Measurements from ENCODE around the gene SCGB1C2.

SCGB1C2 gene

DNA sequence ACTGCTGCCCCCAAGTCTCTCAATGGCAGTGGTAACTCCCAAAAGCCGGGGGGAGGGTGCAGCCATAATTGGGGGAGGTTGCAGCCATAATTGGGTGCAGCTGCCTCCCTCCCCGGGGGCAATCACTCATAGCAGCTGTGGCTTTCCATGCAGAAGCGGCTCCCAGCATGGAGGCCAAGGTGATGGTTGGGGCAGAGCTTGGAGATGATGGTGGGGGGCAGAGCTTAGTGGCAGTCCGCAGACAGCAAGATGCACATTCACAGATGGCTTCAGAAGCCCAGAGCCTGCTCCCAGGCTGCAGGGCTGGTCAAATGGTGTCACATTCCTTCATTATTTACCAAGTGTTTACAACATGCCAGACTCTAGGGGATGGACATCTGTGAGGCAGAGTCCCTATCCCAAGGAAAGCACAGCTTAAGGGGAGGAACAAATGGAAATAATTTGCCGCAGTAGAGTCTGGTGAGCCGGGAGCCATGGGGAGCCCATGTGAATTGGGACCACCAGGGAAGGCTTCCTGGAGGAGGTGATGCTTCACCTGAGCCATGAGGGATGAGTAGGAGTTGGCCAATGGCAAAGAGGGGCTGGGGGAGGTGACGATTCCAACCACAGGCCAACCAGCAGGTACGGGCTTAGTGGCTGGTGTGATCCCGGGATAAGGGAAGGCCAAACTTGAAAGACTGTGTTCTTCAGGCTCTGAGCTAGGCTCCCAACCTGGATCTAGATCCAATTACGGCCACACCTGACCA, 36.0 kb downstream of the SCGB1C2 start:
- DNase-seq = no peak

DNA sequence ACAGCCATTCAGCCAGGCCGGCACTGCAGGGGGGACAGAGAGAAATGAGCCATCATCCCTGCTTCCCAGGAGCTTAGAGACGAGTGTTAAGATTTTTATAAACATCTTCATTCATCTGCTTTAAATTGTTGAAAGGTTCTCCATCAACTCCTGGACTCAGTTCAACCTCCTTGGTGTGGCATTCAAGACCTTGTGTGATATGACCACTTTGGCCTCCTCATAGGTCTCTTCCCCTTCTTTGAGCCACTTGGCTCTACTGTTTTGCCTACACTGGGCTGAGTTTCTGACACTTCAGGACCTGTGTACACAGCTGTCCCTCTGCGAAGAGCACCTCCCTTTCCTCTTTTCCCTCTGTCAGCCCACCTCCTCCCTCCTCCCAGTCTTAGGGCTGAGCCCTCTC, 39.8 kb downstream of the SCGB1C2 start:
- DNase-seq = no peak

DNA sequence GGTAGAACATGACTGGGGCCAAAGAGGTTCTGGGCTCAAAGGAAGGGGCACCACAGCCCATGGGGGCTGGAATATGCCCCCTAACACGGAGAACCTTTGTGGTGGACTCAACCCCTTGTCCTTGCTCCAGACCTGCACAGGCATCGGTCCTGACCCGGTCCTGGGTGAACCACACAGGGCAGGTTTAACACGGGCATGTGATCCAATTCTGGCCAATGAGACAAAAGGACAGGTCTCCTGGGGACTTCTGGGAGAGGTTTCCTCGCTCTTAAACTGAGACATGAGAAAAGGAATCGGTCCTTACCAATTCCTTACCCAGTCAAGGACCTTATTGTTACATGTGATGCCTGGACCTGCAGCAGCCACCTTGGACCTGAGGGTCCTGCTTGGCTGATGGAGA, 40.4 kb downstream of the SCGB1C2 start:
- no peak for DNase-seq

DNA sequence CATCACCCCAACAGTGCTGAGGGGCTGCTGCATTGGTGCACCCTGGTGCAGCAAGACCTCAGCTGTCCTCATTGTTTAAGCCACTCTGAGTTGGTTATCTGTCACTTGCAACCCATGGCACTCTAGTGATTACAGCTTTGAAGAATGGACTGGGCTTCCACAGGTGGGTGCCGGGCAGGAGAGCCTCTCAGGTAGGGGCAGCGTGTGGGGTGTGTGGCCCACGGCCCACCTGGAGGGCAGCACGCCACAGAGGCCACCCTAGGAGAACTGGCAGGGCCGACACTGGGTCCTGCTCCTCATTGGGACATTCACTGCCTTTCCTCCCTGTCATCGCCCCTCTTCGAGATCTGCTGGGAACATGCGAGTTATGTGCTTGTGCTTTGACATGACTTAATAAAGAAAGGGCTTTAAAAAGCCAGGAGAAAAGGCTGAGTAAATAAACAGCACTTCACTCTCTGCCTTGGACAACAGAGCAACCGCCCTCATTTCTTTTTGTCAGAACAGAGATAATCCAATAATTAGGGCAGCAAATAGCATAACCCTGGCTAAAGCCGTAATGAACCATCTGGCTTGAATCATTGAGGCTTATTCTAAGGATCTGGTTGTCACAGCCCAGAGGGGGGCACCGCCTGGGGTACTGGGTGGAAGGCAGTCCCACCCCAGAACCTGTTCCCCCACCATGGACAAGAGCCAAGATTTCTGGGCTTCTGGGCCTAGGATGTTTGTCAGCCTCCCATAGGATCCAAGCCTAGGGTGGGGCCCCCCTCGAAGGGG, 41.1 kb downstream of the SCGB1C2 start:
- peak; percentile 17 for DNase-seq

DNA sequence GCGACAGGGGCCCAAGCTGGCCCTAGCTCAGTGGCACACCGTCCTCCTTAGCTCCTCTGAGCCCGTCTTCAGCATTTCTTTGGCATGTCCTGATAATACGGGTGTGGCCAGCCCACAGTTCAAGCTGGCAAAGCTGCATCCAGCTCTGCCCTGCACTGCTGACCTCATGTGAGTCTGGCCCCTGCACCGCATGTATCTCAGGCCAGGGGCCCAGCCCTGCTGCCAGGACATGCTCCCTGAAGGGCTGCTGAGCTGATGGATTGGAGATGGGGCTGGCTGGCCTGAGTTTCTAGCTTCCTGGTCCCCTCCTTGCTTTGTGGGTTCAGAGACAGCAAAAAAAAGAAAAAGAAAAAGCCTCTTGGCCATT, 41.7 kb downstream of the SCGB1C2 start:
- no peak for DNase-seq

DNA sequence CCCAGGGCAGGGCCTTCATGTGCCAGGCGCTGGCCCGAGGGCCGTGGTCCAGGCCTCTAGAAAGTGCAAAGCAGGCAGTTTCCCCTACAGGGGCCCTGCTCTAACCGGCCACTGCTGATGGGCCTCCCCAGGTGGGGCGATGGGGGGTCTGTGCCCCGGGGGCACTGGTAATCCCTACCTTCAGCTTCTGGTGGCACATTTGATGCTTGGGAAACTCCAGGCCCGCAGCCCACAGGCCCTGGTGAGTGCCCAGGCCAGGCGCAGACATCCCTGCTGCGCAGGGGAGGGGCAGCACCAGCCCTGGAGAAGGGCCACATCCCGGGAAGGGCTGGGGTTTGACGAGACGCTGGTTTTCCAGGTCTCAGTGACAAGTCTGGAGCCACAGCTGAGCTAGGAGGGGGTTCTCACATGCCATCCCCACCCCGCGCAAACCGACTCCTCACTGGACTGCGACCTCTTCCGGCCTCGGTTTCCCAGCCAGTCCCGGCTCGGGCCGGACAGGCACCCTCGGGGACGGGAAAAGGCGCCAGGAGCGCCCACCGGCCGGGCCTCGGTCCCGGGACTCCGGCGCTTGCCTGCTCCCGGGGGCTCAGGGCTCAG, 42.5 kb downstream of the SCGB1C2 start:
- no peak for DNase-seq

DNA sequence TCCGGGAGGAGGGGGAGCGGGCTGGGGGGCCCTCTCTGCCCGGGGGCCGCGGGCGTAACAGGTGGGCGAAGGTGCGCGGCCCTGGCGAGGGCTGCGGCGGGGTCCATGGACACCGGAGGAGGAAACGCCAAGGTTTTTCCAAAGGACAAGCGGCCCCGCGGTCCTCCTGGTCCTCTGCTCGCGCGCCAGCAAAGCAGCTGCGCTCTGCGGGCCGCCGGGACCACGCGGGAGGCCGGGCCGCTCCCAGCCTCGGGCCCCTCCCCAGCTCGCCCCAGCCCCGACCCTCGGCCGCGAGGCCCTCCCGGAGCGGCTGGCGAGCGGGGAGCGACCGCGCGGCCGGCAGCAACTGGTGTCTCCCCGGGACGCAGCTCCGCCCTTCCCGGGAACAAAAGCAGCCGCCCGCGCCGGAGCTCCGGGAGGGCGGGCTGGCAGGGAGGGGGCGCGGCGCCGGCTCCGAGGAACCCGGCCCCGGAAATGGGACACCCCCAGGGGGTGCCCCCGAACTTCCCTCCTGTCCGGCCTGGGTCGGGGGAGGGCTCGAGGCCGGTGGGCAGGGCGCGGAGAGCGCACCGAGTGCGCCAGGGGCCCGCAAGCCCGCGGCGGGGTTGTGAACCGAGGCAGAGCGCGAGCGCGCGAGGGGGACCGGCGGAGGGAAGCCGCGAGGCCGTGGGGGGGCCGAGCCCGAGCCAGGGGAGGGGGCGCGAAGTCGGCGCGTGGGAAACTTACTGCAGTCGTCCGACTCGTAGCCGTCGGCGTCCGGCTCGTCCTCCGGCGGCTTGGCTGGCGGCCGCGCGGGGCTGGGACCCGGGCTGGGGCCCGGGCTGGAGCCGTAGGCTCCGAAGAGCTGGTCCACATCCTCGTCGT, 43.2 kb downstream of the SCGB1C2 start:
- no peak for DNase-seq

DNA sequence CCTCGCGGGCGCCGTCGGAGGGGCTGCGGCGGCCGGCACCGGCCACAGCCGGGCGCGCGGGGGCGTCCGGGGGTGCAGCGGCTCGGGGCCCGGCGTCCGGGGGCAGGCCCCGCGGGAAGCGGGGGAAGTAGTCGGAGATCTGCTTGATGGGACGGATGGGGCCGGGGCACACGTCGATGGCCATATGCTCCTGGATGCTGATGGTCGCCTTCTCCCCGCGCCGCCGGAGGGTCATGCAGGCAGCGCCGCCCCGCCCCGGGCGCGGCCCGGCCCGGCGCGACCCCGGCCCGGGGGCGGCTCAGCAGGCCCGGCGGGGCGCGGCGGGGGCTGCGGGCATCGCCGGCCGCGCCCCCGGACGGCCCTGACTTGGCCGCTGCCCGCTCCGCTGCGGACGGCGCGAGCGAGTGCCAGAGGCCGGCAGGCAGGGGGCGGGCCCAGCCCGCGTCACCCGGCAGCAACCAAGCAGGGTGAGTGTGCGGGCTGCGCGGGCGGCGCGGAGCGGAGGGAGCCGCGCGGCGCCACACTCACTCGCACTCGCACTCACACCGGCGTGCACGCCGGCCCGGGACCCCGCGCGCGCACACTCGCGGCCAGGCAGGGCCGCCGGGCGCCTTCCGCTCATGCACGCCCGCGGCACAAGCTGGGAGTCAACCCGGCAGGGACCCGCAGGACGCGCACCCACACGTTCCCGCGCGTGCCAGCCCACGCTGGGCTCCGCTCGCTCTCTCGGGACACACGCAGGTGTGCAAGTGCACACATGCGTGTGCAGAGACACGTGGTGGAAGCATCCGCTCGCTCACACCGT, 44.1 kb downstream of the SCGB1C2 start, which contains the start of gene DOC2B:
Gene DOC2B, minus strand, starts transcription at position 406 of the 805 bp plus-strand sequence. Its CDS starts 171 bp downstream, at position 235.
- DNase-seq = no peak

DNA sequence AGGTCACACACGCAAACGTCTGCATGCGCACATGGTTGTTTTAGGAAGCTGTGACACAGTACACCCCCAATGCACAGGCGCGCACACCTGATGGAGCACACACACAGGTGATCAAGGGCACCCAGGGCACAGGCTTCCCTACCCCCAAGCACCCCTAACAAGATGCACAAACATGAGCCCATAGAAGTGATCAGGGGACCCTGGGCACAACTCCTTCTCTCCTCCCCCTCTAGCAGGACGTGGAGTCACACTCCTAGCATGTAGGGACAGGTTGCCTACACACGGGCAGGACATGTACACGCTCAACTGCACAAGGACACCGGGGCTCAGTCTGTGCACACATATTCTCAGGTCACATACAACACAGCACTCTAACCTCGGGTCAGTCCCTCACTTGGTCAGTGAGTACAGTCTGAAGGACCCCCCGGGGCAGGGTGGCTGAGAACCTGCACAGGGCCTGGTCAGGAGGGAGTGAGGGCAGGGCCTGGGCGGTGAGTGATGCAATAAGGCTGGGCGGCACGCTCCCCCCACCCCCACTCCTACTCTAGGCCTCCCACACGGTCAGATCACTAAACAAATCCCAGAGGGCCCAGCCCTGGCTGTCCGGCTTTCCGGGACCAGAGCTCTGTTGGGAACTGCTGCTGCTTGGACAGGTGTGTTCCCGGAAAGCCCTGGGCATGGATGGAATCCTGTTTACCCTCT, 44.8 kb downstream of the SCGB1C2 start:
- DNase-seq = no peak

DNA sequence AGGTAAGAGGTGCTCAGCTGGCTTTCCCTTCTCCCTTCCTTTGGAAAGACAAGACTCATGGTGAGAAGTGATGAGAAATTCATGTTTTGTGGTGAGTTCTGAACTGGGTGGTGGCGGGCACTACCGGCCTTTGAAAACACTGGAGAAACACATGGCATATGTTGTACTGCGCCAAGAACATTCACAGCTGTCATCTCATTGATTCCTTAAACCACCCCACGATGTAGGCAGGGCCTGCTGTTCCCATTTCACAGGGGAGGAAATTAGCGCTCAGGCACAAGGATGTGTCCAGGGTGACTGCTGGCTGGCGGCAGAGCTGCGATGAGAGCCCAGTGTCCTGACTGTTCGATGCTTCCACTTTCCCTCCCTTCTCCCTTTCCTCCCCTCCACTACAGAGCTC, 45.7 kb downstream of the SCGB1C2 start:
- DNase-seq = no peak

DNA sequence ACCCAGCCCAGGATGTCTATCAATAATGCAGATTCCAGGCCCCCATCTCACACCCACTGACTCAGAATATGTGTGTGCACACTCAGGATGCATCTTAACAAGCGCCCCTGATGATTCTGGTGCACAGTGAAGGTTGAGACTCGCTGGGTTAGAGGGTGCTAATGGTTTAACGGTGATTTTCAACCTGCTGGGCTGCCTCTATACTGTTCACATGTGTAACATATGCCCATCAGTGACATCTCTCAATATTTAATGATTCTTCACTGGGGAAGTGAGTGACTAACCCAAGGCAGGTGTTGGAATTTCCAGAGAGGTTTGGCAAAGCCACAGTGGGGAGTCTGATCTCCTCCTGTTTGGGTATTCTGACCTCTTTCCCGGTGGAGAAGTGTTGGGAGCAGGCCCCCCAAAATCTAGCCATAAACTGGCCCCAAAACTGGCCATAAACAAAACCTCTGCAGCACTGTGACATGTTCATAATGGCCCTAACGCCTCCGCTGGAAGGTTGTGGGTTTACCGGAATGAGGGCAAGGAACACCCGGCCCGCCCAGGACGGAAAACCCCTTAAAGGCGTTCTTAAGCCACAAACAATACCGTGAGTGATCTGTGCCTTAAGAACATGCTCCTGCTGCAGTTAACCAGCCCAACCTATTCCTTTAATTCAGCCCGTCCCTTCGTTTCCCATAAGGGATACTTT, 48.2 kb downstream of the SCGB1C2 start:
- DNase-seq = no peak

DNA sequence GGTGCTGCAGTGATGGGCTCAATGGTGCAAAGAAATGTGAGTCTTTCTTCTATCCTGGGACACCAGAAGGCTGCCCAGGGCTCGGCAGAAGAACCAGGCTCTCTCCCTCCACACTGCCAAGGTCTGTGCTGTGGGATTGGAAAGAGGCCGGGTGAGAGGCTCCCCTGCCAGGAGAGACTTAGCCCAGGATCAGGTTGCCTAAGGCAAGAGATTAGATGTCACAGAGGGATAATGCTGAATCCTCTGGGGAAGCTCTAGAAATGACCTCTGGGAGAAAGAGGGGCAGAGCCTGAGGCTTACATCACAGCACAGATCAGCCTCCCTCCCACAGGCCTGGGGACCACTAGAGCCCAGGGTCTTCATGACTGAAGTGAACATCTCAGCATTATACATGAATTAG, 49.8 kb downstream of the SCGB1C2 start:
- DNase-seq = no peak

Data from NCI-H1092 treated with DMSO at 0.1 percent for 48 hours (cell line).